Panc1 (cell line): ENCODE results near the gene EGFR.

Source experiments
- TF ChIP-seq, protein P1 (sequence below): fragments of 450-650 bp; IDR thresholded peaks from 2 replicates; pipeline ENCODE4 v1.5.1; 2017; ENCODE audit warnings: mild to moderate bottlenecking
- TF ChIP-seq, protein P2 (sequence below), 2 experiments: IDR thresholded peaks; 2 replicates each; pipeline ENCODE4 v1.6.1; 2011 to 2012; ENCODE audit warnings: low read depth in 2 of 2, control low read depth in 1 of 2, low read length in 1 of 2, mild to moderate bottlenecking in 1 of 2, moderate library complexity in 1 of 2; ENCODE audit not compliant: insufficient read depth in 1 of 2

DNA sequence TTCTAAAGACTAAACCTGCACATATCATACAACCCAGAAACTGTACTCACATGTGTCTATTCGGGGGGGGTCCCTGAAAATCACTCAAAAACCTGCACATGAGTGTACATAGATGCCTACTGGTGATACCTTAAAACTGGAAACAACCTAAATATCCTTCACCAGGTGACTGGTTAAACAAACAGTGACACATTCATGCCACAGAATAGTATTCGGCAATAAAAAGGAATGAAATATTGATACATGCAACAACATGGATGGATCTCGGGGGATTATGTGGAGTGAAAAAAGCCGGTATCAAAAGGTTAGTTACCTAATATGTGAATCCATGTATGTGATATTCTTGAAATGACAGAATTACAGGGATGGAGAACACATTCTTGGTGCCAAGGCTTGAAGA is 32.1 kb upstream of the EGFR start:
- TF ChIP-seq, protein P1, sequence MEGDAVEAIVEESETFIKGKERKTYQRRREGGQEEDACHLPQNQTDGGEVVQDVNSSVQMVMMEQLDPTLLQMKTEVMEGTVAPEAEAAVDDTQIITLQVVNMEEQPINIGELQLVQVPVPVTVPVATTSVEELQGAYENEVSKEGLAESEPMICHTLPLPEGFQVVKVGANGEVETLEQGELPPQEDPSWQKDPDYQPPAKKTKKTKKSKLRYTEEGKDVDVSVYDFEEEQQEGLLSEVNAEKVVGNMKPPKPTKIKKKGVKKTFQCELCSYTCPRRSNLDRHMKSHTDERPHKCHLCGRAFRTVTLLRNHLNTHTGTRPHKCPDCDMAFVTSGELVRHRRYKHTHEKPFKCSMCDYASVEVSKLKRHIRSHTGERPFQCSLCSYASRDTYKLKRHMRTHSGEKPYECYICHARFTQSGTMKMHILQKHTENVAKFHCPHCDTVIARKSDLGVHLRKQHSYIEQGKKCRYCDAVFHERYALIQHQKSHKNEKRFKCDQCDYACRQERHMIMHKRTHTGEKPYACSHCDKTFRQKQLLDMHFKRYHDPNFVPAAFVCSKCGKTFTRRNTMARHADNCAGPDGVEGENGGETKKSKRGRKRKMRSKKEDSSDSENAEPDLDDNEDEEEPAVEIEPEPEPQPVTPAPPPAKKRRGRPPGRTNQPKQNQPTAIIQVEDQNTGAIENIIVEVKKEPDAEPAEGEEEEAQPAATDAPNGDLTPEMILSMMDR: no peak
- TF ChIP-seq, protein P2, sequence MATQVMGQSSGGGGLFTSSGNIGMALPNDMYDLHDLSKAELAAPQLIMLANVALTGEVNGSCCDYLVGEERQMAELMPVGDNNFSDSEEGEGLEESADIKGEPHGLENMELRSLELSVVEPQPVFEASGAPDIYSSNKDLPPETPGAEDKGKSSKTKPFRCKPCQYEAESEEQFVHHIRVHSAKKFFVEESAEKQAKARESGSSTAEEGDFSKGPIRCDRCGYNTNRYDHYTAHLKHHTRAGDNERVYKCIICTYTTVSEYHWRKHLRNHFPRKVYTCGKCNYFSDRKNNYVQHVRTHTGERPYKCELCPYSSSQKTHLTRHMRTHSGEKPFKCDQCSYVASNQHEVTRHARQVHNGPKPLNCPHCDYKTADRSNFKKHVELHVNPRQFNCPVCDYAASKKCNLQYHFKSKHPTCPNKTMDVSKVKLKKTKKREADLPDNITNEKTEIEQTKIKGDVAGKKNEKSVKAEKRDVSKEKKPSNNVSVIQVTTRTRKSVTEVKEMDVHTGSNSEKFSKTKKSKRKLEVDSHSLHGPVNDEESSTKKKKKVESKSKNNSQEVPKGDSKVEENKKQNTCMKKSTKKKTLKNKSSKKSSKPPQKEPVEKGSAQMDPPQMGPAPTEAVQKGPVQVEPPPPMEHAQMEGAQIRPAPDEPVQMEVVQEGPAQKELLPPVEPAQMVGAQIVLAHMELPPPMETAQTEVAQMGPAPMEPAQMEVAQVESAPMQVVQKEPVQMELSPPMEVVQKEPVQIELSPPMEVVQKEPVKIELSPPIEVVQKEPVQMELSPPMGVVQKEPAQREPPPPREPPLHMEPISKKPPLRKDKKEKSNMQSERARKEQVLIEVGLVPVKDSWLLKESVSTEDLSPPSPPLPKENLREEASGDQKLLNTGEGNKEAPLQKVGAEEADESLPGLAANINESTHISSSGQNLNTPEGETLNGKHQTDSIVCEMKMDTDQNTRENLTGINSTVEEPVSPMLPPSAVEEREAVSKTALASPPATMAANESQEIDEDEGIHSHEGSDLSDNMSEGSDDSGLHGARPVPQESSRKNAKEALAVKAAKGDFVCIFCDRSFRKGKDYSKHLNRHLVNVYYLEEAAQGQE (IDR thresholded peaks at IDR 0.05; ENCODE audit: insufficient read depth in 1 of 2, low read depth in 2 of 2, low read length in 1 of 2): no peak
